Measurements from ENCODE around the gene NR1I3. TPM values are rescaled to one million over a fixed set of nuclear protein-coding genes. Genes with fewer than 3 reads are reported as not detected.

The NR1I3 gene
- total RNA-seq, 2 experiments from 2014 or later, result not detected

- H3K36me3 ChIP-seq (ENCODE audit: insufficient read depth, low read length), result peaks cover 60% of the 10 kb centered on the region
- no peak overlapping the region for H3K4me2 ChIP-seq (ENCODE audit: low read length)
- no peak overlapping the region for H3K4me3 ChIP-seq (ENCODE audit: low read depth, low read length, poor library complexity, severe bottlenecking)
- TF ChIP-seq CTCF (conservative IDR thresholded peaks at IDR 0.05; ENCODE audit: low read length), result no peak
- no peak for TF ChIP-seq EZH2phosphoT487 (IDR thresholded peaks at IDR 0.05; ENCODE audit: borderline replicate concordance, low read depth, low read length)
- peaks cover 31% of the 10 kb centered on the region for H3K4me1 ChIP-seq (ENCODE audit: insufficient read depth, low read length, poor library complexity, severe bottlenecking)
- intact Hi-C loops (cut with micrococcal nuclease; ENCODE audit: unreplicated experiment), result no loop called here
- no peaks in the 10 kb centered on the region for H3K9me3 ChIP-seq (ENCODE audit: low read length)
- POLR2A ChIA-PET, result interaction anchor here (0.7 to 1.7 kb wide), 5 partner anchors 10 to 99 kb away, joined by 3 to 8 read pairs (median 4); partner anchors contain the start of gene TOMM40L
- H4K20me1 ChIP-seq (ENCODE audit: insufficient read depth, low read length), result no peaks in the 10 kb centered on the region
- no peaks in the 10 kb centered on the region for H3K9me2 ChIP-seq (ENCODE audit: insufficient read depth, low read length)
- no TSS peak for BruUV-seq (replicated peaks)
- H2AFZ ChIP-seq (ENCODE audit: low read length), result no peak overlapping the region
- H3K79me2 ChIP-seq (ENCODE audit: insufficient read depth, low read depth, low read length), result peaks cover 4% of the 10 kb centered on the region; the same call in 1 of the 2 replicates
- DNase-seq (ENCODE audit: low spot score), result no peak
- CTCF ChIA-PET (ENCODE audit: unreplicated experiment), result no interaction called here
- H3K27ac ChIP-seq (ENCODE audit: low read depth, low read length, poor library complexity, severe bottlenecking), result no peak overlapping the region
Measured at GRCh38 chr1:161206411-161207140, 31.4 kb downstream of the NR1I3 start.

- H3K79me2 ChIP-seq (ENCODE audit: insufficient read depth, low read depth, low read length), result peaks cover 4% of the 10 kb centered on the region; the same call in 1 of the 2 replicates
- BruUV-seq (replicated peaks), result no TSS peak
- H2AFZ ChIP-seq (ENCODE audit: low read length), result peak within 1 kb of the TSS; percentile 94
- peak within 1 kb of the TSS; percentile 57 for H3K27ac ChIP-seq (ENCODE audit: low read depth, low read length, poor library complexity, severe bottlenecking)
- peak within 1 kb of the TSS; percentile 64 for H3K4me2 ChIP-seq (ENCODE audit: low read length)
- H3K36me3 ChIP-seq (ENCODE audit: insufficient read depth, low read length), result peaks cover 23% of the 10 kb centered on the region
- H4K20me1 ChIP-seq (ENCODE audit: insufficient read depth, low read length), result no peaks in the 10 kb centered on the region
- TF ChIP-seq EZH2phosphoT487 (IDR thresholded peaks at IDR 0.05; ENCODE audit: borderline replicate concordance, low read depth, low read length) (no peak), CTCF (conservative IDR thresholded peaks at IDR 0.05; ENCODE audit: low read length) (peak; percentile 79)
- CTCF ChIA-PET (ENCODE audit: unreplicated experiment), result interaction anchor here (1.0 to 2.4 kb wide), 7 partner anchors 9 to 180 kb away, joined by 3 to 12 read pairs (median 6); partner anchors contain the start of gene TOMM40L
- POLR2A ChIA-PET, result interaction anchor here (0.6 to 2.8 kb wide), 13 partner anchors 9 to 1547 kb away, joined by 3 to 22 read pairs (median 3); partner anchors contain the start of genes FCER1G and TOMM40L
- intact Hi-C loops (cut with micrococcal nuclease; ENCODE audit: unreplicated experiment), result no loop called here
- H3K4me3 ChIP-seq (ENCODE audit: low read depth, low read length, poor library complexity, severe bottlenecking), result peak within 1 kb of the TSS; percentile 75
- DNase-seq (ENCODE audit: low spot score), result peak; percentile 99
- peaks cover 35% of the 10 kb centered on the region for H3K4me1 ChIP-seq (ENCODE audit: insufficient read depth, low read length, poor library complexity, severe bottlenecking)
- no peaks in the 10 kb centered on the region for H3K9me3 ChIP-seq (ENCODE audit: low read length)
- H3K9me2 ChIP-seq (ENCODE audit: insufficient read depth, low read length), result no peaks in the 10 kb centered on the region
Measured at GRCh38 chr1:161201836-161202712, 35.9 kb downstream of the NR1I3 start, which contains the start of gene NDUFS2. TSS of gene NDUFS2 (plus strand) at chr1:161202367. CDS start at chr1:161202386, 19 bp downstream.
